NT2/D1 (cell line): ENCODE measurements around the gene MAPK11.

ENCODE experiments used
- DNase-seq: peaks from one replicate; pipeline ENCODE4 v3.0.0-alpha.2; 2011; ENCODE audit warnings: low read depth, low spot score
- H3K27me3 ChIP-seq: 2 replicates; pipeline ENCODE4 v1.6.0; 2011; ENCODE audit warnings: mild to moderate bottlenecking; ENCODE audit not compliant: insufficient read length, insufficient read depth
- H3K36me3 ChIP-seq: 2 replicates; pipeline ENCODE4 v1.6.1; 2011; ENCODE audit warnings: mild to moderate bottlenecking, low read length, mixed read lengths; ENCODE audit not compliant: insufficient read depth, insufficient read length
- H3K4me1 ChIP-seq: 2 replicates; pipeline ENCODE4 v1.5.1; 2011; ENCODE audit not compliant: insufficient read depth, insufficient read length
- H3K4me3 ChIP-seq: 2 replicates; pipeline ENCODE4 v1.5.1; 2011; ENCODE audit warnings: low read depth; ENCODE audit not compliant: insufficient read length
- H3K9ac ChIP-seq: 2 replicates; pipeline ENCODE4 v1.6.0; 2011; ENCODE audit warnings: low read depth; ENCODE audit not compliant: insufficient read length
- H3K9me3 ChIP-seq: 2 replicates; pipeline ENCODE4 v1.5.1; 2011; ENCODE audit warnings: mild to moderate bottlenecking, low read length; ENCODE audit not compliant: insufficient read depth
- SUZ12 ChIP-seq: IDR thresholded peaks from 2 replicates; pipeline ENCODE4 v1.6.1; 2011; ENCODE audit not compliant: insufficient read length, insufficient read depth; ENCODE audit errors: extremely low read depth
- YY1 ChIP-seq: IDR thresholded peaks from 2 replicates; pipeline ENCODE4 v1.6.1; 2011; ENCODE audit not compliant: insufficient read length, insufficient read depth
- ZNF274 ChIP-seq: IDR thresholded peaks from 2 replicates; pipeline ENCODE4 v1.6.1; 2011; ENCODE audit warnings: mild to moderate bottlenecking, low read depth, low read length

MAPK11 gene

GRCh38 chr22:50219800-50220602, 50.2 kb downstream of the MAPK11 start:
- no peaks in the 10 kb centered on the region for H3K9me3 ChIP-seq
- H3K27me3 ChIP-seq = no peaks in the 10 kb centered on the region
- TF ChIP-seq SUZ12 (no peak), YY1 (no peak), ZNF274 (no peak)
- H3K4me1 ChIP-seq = peaks cover 10% of the 10 kb centered on the region
- H3K4me3 ChIP-seq = no peak overlapping the region
- DNase-seq = no peak
- peaks cover 88% of the 10 kb centered on the region for H3K36me3 ChIP-seq
- peak overlapping the region; percentile 32 for H3K9ac ChIP-seq

GRCh38 chr22:50218996-50219727, 51.0 kb downstream of the MAPK11 start:
- H3K36me3 ChIP-seq = peaks cover 88% of the 10 kb centered on the region
- no peak overlapping the region for H3K4me3 ChIP-seq
- no peak for TF ChIP-seq YY1
- TF ChIP-seq ZNF274 = no peak
- no peak for TF ChIP-seq SUZ12
- no peak for DNase-seq
- no peaks in the 10 kb centered on the region for H3K9me3 ChIP-seq
- H3K27me3 ChIP-seq = no peaks in the 10 kb centered on the region
- H3K4me1 ChIP-seq = peaks cover 10% of the 10 kb centered on the region
- peak overlapping the region; percentile 32 for H3K9ac ChIP-seq

DNA sequence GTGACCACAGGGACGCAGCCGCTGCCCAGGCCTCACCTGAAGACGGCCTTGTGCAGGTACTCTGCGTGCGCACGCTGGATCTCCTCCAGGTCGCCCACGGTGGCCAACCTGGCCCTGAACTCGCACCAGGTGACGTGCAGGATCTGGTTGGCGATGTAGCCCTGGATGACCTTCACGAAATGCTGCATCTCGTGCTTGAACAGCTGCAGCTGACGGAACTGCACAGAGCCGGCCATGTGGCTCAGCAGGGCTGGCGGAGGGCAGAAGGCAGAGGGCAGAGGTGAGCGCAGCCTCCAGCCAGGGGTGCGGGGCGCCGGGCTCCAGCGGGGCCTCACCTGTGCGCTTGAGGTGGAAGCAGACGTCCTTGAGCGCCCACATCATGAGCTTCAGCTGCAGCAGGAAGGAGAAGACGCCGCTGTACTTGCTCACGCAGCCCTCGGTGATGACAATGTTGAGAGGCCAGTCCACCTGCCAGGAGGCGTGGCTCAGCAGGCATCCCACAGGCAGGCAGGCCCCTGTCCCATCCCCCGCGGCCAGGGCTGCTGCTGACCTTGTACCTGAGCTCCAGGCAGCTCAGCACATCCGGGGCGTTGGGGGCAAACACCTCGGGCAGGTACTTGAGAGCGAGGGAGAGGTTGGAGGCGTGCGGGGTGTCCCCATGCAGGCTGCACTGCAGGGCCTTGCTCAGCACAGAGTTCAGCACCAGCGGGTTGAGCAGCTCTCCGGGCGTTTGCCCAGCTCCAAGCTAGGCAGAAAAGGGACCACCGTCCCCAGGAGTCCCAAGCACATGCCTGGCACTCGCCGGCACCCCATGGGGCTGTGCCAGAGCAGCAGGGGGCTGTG, 51.8 kb downstream of the MAPK11 start:
- TF ChIP-seq YY1 (no peak), ZNF274 (no peak), SUZ12 (no peak)
- H3K9ac ChIP-seq = no peak overlapping the region
- H3K36me3 ChIP-seq = peaks cover 84% of the 10 kb centered on the region
- no peaks in the 10 kb centered on the region for H3K9me3 ChIP-seq
- no peak overlapping the region for H3K4me3 ChIP-seq
- DNase-seq = no peak
- H3K27me3 ChIP-seq = no peaks in the 10 kb centered on the region
- peaks cover 10% of the 10 kb centered on the region for H3K4me1 ChIP-seq

GRCh38 chr22:50217543-50218152, 52.5 kb downstream of the MAPK11 start:
- Histone ChIP-seq H3K27me3 (no peaks in the 10 kb centered on the region), H3K4me3 (no peak overlapping the region), H3K4me1 (peaks cover 10% of the 10 kb centered on the region), H3K36me3 (peaks cover 83% of the 10 kb centered on the region), H3K9me3 (no peaks in the 10 kb centered on the region), H3K9ac (no peak overlapping the region)
- no peak for TF ChIP-seq ZNF274
- no peak for TF ChIP-seq YY1
- TF ChIP-seq SUZ12 = no peak
- DNase-seq = no peak

- no peak overlapping the region for H3K4me3 ChIP-seq
- peaks cover 10% of the 10 kb centered on the region for H3K4me1 ChIP-seq
- no peaks in the 10 kb centered on the region for H3K27me3 ChIP-seq
- no peak for DNase-seq
- H3K9me3 ChIP-seq = no peaks in the 10 kb centered on the region
- TF ChIP-seq YY1 (no peak), SUZ12 (no peak), ZNF274 (no peak)
- H3K9ac ChIP-seq = no peak overlapping the region
- peaks cover 84% of the 10 kb centered on the region for H3K36me3 ChIP-seq
Measured at GRCh38 chr22:50216684-50217520, 53.3 kb downstream of the MAPK11 start.

- Histone ChIP-seq H3K27me3 (no peaks in the 10 kb centered on the region), H3K36me3 (peaks cover 79% of the 10 kb centered on the region), H3K9me3 (no peaks in the 10 kb centered on the region), H3K4me3 (no peak overlapping the region), H3K4me1 (peaks cover 10% of the 10 kb centered on the region), H3K9ac (no peak overlapping the region)
- DNase-seq = no peak
- no peak for TF ChIP-seq SUZ12
- no peak for TF ChIP-seq ZNF274
- no peak for TF ChIP-seq YY1
Measured at GRCh38 chr22:50216055-50216683, 54.0 kb downstream of the MAPK11 start.
